K562 (cell line): Measurements from ENCODE around the gene PCSK7. TPM values are rescaled to one million over a fixed set of nuclear protein-coding genes. Genes with fewer than 3 reads are reported as not detected.
A peak's percentile ranks its signal among the peaks of the same experiment; 100 is the strongest.

ENCODE experiments used
- ARHGAP35 ChIP-seq: fragments of 450-650 bp; IDR thresholded peaks from 2 replicates; pipeline ENCODE4 v1.6.1; 2018; ENCODE audit not compliant: partially characterized antibody
- CTCFL ChIP-seq: IDR thresholded peaks from 2 replicates; pipeline ENCODE4 v1.6.1; 2011; ENCODE audit warnings: borderline replicate concordance, low read depth, mild to moderate bottlenecking, moderate library complexity, low read length; ENCODE audit not compliant: insufficient read depth, poor library complexity, severe bottlenecking
- DNMT1 ChIP-seq: fragments of 450-650 bp; IDR thresholded peaks from 2 replicates; pipeline ENCODE4 v1.6.1; 2016; ENCODE audit warnings: antibody characterized with exemption, mild to moderate bottlenecking
- ESRRA ChIP-seq: fragments of 450-650 bp; IDR thresholded peaks from 2 replicates; pipeline ENCODE4 v1.6.1; 2014; ENCODE audit warnings: low read depth, mild to moderate bottlenecking, moderate library complexity, borderline replicate concordance
- FOXK1 ChIP-seq: sonication (generic); formaldehyde crosslinking; IDR thresholded peaks from 2 replicates; pipeline ENCODE4 v1.8.0; 2022; ENCODE audit warnings: missing genetic modification reagents, mild to moderate bottlenecking, borderline replicate concordance
- GABPB1 ChIP-seq: sonication (generic); formaldehyde crosslinking; IDR thresholded peaks from 2 replicates; pipeline ENCODE4 v1.8.0; 2022; ENCODE audit warnings: mild to moderate bottlenecking, missing genetic modification reagents
- HDAC1 ChIP-seq, 2 experiments: fragments of 450-650 bp; IDR thresholded peaks; 2 replicates each; pipeline ENCODE4 v1.6.1; 2016 to 2017; ENCODE audit warnings: inconsistent platforms in 1 of 2, mild to moderate bottlenecking in 1 of 2, moderate library complexity in 1 of 2
- MYNN ChIP-seq, 2 experiments: sonication (generic); formaldehyde crosslinking in 1 of 2; IDR thresholded peaks; 2 replicates each; pipeline versions ENCODE4 v1.5.0 to v1.6.1; 2016 to 2020; ENCODE audit warnings: antibody characterized with exemption in 1 of 2, missing genetic modification reagents in 1 of 2
- NCOR1 ChIP-seq: fragments of 450-650 bp; IDR thresholded peaks from 2 replicates; pipeline ENCODE4 v1.6.1; 2016; ENCODE audit warnings: mild to moderate bottlenecking, moderate library complexity
- PTRF ChIP-seq: fragments of 450-650 bp; IDR thresholded peaks from 2 replicates; pipeline ENCODE4 v1.6.1; 2016; ENCODE audit warnings: mild to moderate bottlenecking, missing genetic modification characterization, missing compliant biosample characterization
- RB1 ChIP-seq: fragments of 450-650 bp; IDR thresholded peaks from 2 replicates; pipeline ENCODE4 v1.6.1; 2017; ENCODE audit warnings: low read depth, mild to moderate bottlenecking
- SIN3B ChIP-seq: fragments of 450-650 bp; IDR thresholded peaks from 2 replicates; pipeline ENCODE4 v1.6.1; 2017; ENCODE audit warnings: low read depth, mild to moderate bottlenecking, moderate library complexity
- SMAD4 ChIP-seq: fragments of 250-450 bp; sonication (Bioruptor Pico); conservative IDR thresholded peaks from 2 replicates; pipeline ENCODE4 v1.8.0; 2021; ENCODE audit warnings: inconsistent platforms, mild to moderate bottlenecking, moderate library complexity
- TBL1XR1 ChIP-seq, 2 experiments: IDR thresholded peaks; 2 replicates each; pipeline ENCODE4 v1.6.1; 2012; ENCODE audit warnings: improper control_type of control experiment in 2 of 2, low read length in 2 of 2, mild to moderate bottlenecking in 1 of 2
- YY1 ChIP-seq, 3 experiments: IDR thresholded peaks; 2 replicates each; pipeline ENCODE4 v1.6.1; 2011; ENCODE audit warnings: low read length in 2 of 3, mild to moderate bottlenecking in 2 of 3, moderate library complexity in 2 of 3, borderline replicate concordance in 1 of 3, control low read depth in 1 of 3, low read depth in 1 of 3; ENCODE audit not compliant: insufficient read depth in 3 of 3, insufficient replicate concordance in 2 of 3, control insufficient read depth in 1 of 3, insufficient read length in 1 of 3; ENCODE audit errors: extremely low read depth in 1 of 3
- ZBTB11 ChIP-seq, 3 experiments: fragments of 200-800 bp in 1 of 3; fragments of 250-450 bp in 1 of 3; fragments of 450-650 bp in 1 of 3; sonication (Bioruptor Pico) in 1 of 3; sonication (Bioruptor generic) in 1 of 3; formaldehyde crosslinking in 1 of 3; IDR thresholded peaks; 2 replicates each; pipeline versions ENCODE4 v1.6.1 to v1.8.0; 2016 to 2022; ENCODE audit warnings: mild to moderate bottlenecking in 2 of 3, missing genetic modification characterization in 2 of 3, missing compliant biosample characterization in 1 of 3, moderate library complexity in 1 of 3
- ZNF41 ChIP-seq: fragments of 250-450 bp; sonication (Bioruptor Pico); conservative IDR thresholded peaks from 2 replicates; pipeline ENCODE4 v1.4.0; 2020; ENCODE audit warnings: mild to moderate bottlenecking
- ZNF644 ChIP-seq: fragments of 200-800 bp; sonication (Bioruptor generic); IDR thresholded peaks from 2 replicates; pipeline ENCODE4 v1.6.1; 2016; ENCODE audit warnings: low read depth, missing genetic modification characterization, missing compliant biosample characterization
- ZNF740 ChIP-seq, 3 experiments: fragments of 200-800 bp in 1 of 3; sonication (Bioruptor generic) in 1 of 3; sonication (generic) in 1 of 3; formaldehyde crosslinking in 1 of 3; IDR thresholded peaks; 2 replicates each; pipeline versions ENCODE4 v1.6.1 to v1.8.0; 2016 to 2022; ENCODE audit warnings: mild to moderate bottlenecking in 2 of 3, missing compliant biosample characterization in 2 of 3, missing genetic modification characterization in 2 of 3, missing genetic modification reagents in 1 of 3
- polyA plus RNA-seq, 8 experiments: library from polyadenylated mRNA; depleted of rRNA in 4 of 8; stranded (reverse) in 5 of 8; unstranded in 3 of 8; fragments of >200 nt; fragmentation: Nextera tagmentation in 2 of 8; fragmentation: Illumina TruSeq in 1 of 8; extraction: Ambion mirVana in 2 of 8; extraction: Trizol in 1 of 8; gene quantifications; 2 replicates each; pipeline versions ENCODE4 v1.2.1 to v1.2.3, GENCODE V29; 2011 to 2014; ENCODE audit warnings: inconsistent platforms in 1 of 8, missing spikeins in 1 of 8
- total RNA-seq, 7 experiments: library from RNA; depleted of rRNA in 6 of 7; stranded (reverse); fragments of >200 nt in 6 of 7; fragmentation: Illumina TruSeq in 2 of 7; extraction: Trizol in 2 of 7; gene quantifications; 2 replicates each; pipeline versions ENCODE4 v1.2.1 to v1.2.3, GENCODE V29; 2011 to 2021; ENCODE audit warnings: low replicate concordance in 1 of 7

PCSK7 gene
- total and polyA plus RNA-seq, 9 of the 15 experiments (the other 6 are each of a cell fraction or from before 2014, with no cell fraction given): 3.1 to 29.2 (median 15.6) TPM

- TF ChIP-seq ZBTB11 (CRISPR knock-in tag; IDR thresholded peaks at IDR 0.05) (peak in 1 of 3 experiments; percentile 87; a peak in 2 of 6 replicates), MYNN (IDR thresholded peaks at IDR 0.05) (no peak), MYNN (CRISPR knock-in tag; IDR thresholded peaks at IDR 0.05) (no peak), YY1 (IDR thresholded peaks at IDR 0.05; ENCODE audit: borderline replicate concordance in 1 of 3, control insufficient read depth in 1 of 3, extremely low read depth in 1 of 3, insufficient read depth in 3 of 3, insufficient read length in 1 of 3, insufficient replicate concordance in 2 of 3, low read depth in 1 of 3, low read length in 2 of 3) (peak in 2 of 3 experiments; percentile 76 to 79), DNMT1 (no peak), SMAD4 (CRISPR knock-in tag) (peak; percentile 93), ZNF644 (tag) (no peak), PTRF (tag) (no peak), ZNF41 (CRISPR knock-in tag) (no peak), ZNF740 (CRISPR knock-in tag; IDR thresholded peaks at IDR 0.05) (no peak), ZNF740 (tag; IDR thresholded peaks at IDR 0.05) (0 out of 4 replicates have a peak, but pooled peaks of 1 of the 2 experiments have one; percentile 57), NCOR1 (no peak), GABPB1 (peak; percentile 17), ARHGAP35 (no peak), TBL1XR1 (IDR thresholded peaks at IDR 0.05; ENCODE audit: low read length in 2 of 2) (no peak; a peak in 2 of 4 replicates), SIN3B (peak; percentile 78), HDAC1 (IDR thresholded peaks at IDR 0.05) (peak in 1 of 2 experiments; percentile 30; a peak in 2 of 4 replicates), ESRRA (peak; percentile 91), RB1 (peak; percentile 91), CTCFL (peak; percentile 97), FOXK1 (no peak)
Observed at GRCh38 chr11:117232092-117232878, 412 bp upstream of the PCSK7 start, which contains the start of gene RNF214 (continued).
